H1 (cell line): Measurements from ENCODE around the gene CYP11A1. TPM values are rescaled to one million over a fixed set of nuclear protein-coding genes. Genes with fewer than 3 reads are reported as not detected.

Source experiments
- CTCF ChIA-PET: fragments of 300-600 bp; sonication (Branson Sonifier 250); formaldehyde crosslinking; loops from one replicate; lab custom pipeline; 2021; ENCODE audit not compliant: partially characterized antibody; lab: Charles Lee
- POLR2A ChIA-PET: fragments of 300-600 bp; sonication (Branson Sonifier 250); formaldehyde crosslinking; loops from one replicate; lab custom pipeline; 2021; ENCODE audit warnings: inconsistent platforms; ENCODE audit not compliant: partially characterized antibody; lab: Charles Lee
- DNase-seq, 2 experiments: peaks; one replicate each; pipeline versions ENCODE4 v3.0.0 to v3.0.0-alpha.2; 2010 to 2022; ENCODE audit warnings: low spot score in 2 of 2, low read depth in 1 of 2, mixed read lengths in 1 of 2
- FAIRE-seq: peaks from 2 replicates; lab custom pipeline; 2011; peaks lifted over from hg19 to GRCh38; lab: Jason Lieb, UNC
- H2AFZ ChIP-seq: 2 replicates; pipeline ENCODE4 v1.8.1; 2012; ENCODE audit warnings: low read length, inconsistent platforms
- H2AK5ac ChIP-seq: 2 replicates; pipeline ENCODE4 v1.6.1; 2013; ENCODE audit warnings: low read depth, low read length
- H2BK120ac ChIP-seq: replicated peaks from 2 replicates; pipeline ENCODE3; 2013; ENCODE audit warnings: low read depth, low read length, inconsistent platforms
- H2BK12ac ChIP-seq: 2 replicates; pipeline ENCODE4 v1.6.1; 2013; ENCODE audit warnings: low read depth, low read length
- H2BK15ac ChIP-seq: 2 replicates; pipeline ENCODE4 v1.6.1; 2013; ENCODE audit warnings: low read length
- H2BK20ac ChIP-seq: 2 replicates; pipeline ENCODE4 v1.6.1; 2013; ENCODE audit warnings: low read length
- H2BK5ac ChIP-seq: 2 replicates; pipeline ENCODE4 v1.6.1; 2013; ENCODE audit warnings: low read depth, low read length
- H3K14ac ChIP-seq: 2 replicates; pipeline ENCODE4 v1.6.1; 2013; ENCODE audit warnings: inconsistent platforms; ENCODE audit not compliant: insufficient read length
- H3K18ac ChIP-seq: 2 replicates; pipeline ENCODE4 v1.6.1; 2013; ENCODE audit warnings: low read length; ENCODE audit errors: extremely low read depth
- H3K23ac ChIP-seq: 2 replicates; pipeline ENCODE4 v1.6.1; 2013; ENCODE audit warnings: inconsistent platforms; ENCODE audit not compliant: insufficient read length
- H3K23me2 ChIP-seq: 2 replicates; pipeline ENCODE4 v1.6.1; 2013; ENCODE audit warnings: low read depth, low read length
- H3K27ac ChIP-seq: 2 replicates; pipeline ENCODE4 v1.6.1; 2011; ENCODE audit warnings: low read depth, low read length, inconsistent platforms
- H3K27me3 ChIP-seq, 4 experiments: replicated peaks in 1 of 4; 1 replicate in 1 of 4; 2 replicates in 3 of 4; pipeline versions ENCODE4 v1.6.1 to v1.8.1; 2011 to 2013; ENCODE audit warnings: low read length in 3 of 4, mild to moderate bottlenecking in 3 of 4, inconsistent platforms in 2 of 4, mixed read lengths in 2 of 4, moderate library complexity in 1 of 4; ENCODE audit not compliant: control insufficient read depth in 3 of 4, insufficient read depth in 3 of 4; ENCODE audit errors: extremely low read depth in 1 of 4
- H3K36me3 ChIP-seq, 4 experiments: 2 replicates each; pipeline versions ENCODE4 v1.6.1 to v1.8.1; 2011 to 2013; ENCODE audit warnings: mild to moderate bottlenecking in 4 of 4, low read length in 3 of 4, moderate library complexity in 2 of 4, control low read depth in 1 of 4, inconsistent platforms in 1 of 4; ENCODE audit not compliant: insufficient read depth in 4 of 4, control insufficient read depth in 2 of 4
- H3K4ac ChIP-seq: replicated peaks from 2 replicates; pipeline ENCODE3; 2013; ENCODE audit warnings: low read length, low read depth, mixed read lengths, inconsistent platforms; ENCODE audit not compliant: insufficient read length
- H3K4me1 ChIP-seq, 4 experiments: replicated peaks in 1 of 4; 1 replicate in 1 of 4; 2 replicates in 3 of 4; pipeline versions ENCODE4 v1.6.1 to v1.8.1; 2011 to 2013; ENCODE audit warnings: low read length in 3 of 4, inconsistent platforms in 2 of 4, mixed read lengths in 1 of 4; ENCODE audit not compliant: insufficient read depth in 4 of 4, control insufficient read depth in 3 of 4
- H3K4me2 ChIP-seq, 2 experiments: 2 replicates each; pipeline versions ENCODE4 v1.6.1 to v1.8.1; 2011 to 2013; ENCODE audit warnings: low read depth in 2 of 2, low read length in 2 of 2, control low read depth in 1 of 2, inconsistent platforms in 1 of 2, mild to moderate bottlenecking in 1 of 2; ENCODE audit not compliant: insufficient read depth in 1 of 2
- H3K4me3 ChIP-seq, 4 experiments: fragments of 200-600, 300-600 bp in 1 of 4; sonication (generic), shearing (Covaris generic), sonication (Bioruptor Twin) in 1 of 4; 2 replicates each; pipeline versions ENCODE4 v1.5.1 to v1.8.1; 2011 to 2016; ENCODE audit warnings: low read length in 4 of 4, low read depth in 3 of 4, control low read depth in 2 of 4, inconsistent platforms in 2 of 4, mild to moderate bottlenecking in 2 of 4, mixed read lengths in 1 of 4, moderate library complexity in 1 of 4; ENCODE audit not compliant: insufficient read depth in 2 of 4; ENCODE audit errors: extremely low read depth in 1 of 4
- H3K56ac ChIP-seq: replicated peaks from 2 replicates; pipeline ENCODE3; 2013; ENCODE audit warnings: low read depth, mild to moderate bottlenecking, mixed read lengths, low read length, inconsistent platforms; ENCODE audit not compliant: insufficient read length
- H3K79me1 ChIP-seq: 2 replicates; pipeline ENCODE4 v1.6.1; 2013; ENCODE audit warnings: low read depth, low read length, control low read depth
- H3K79me2 ChIP-seq, 2 experiments: 2 replicates each; pipeline versions ENCODE4 v1.6.1 to v1.8.1; 2012 to 2013; ENCODE audit warnings: low read length in 2 of 2, mild to moderate bottlenecking in 2 of 2, inconsistent platforms in 1 of 2; ENCODE audit not compliant: insufficient read depth in 2 of 2, control insufficient read depth in 1 of 2
- H3K9ac ChIP-seq, 4 experiments: replicated peaks in 1 of 4; 1 replicate in 1 of 4; 2 replicates in 3 of 4; pipeline versions ENCODE4 v1.6.1 to v1.8.1; 2011 to 2013; ENCODE audit warnings: low read depth in 3 of 4, low read length in 3 of 4, control low read depth in 2 of 4, mild to moderate bottlenecking in 2 of 4, moderate library complexity in 2 of 4, inconsistent platforms in 1 of 4; ENCODE audit errors: extremely low read depth in 1 of 4
- H3K9me3 ChIP-seq, 2 experiments: 2 replicates each; pipeline versions ENCODE4 v1.6.1 to v1.8.1; 2012 to 2013; ENCODE audit warnings: mild to moderate bottlenecking in 2 of 2, moderate library complexity in 2 of 2, control low read depth in 1 of 2, inconsistent platforms in 1 of 2, low read depth in 1 of 2, low read length in 1 of 2, mixed read lengths in 1 of 2; ENCODE audit not compliant: insufficient read depth in 2 of 2
- H4K20me1 ChIP-seq, 2 experiments: replicated peaks in 1 of 2; 2 replicates each; pipeline versions ENCODE3 to v1.8.1; 2011 to 2013; ENCODE audit warnings: inconsistent platforms in 2 of 2, low read length in 2 of 2, mild to moderate bottlenecking in 1 of 2; ENCODE audit not compliant: insufficient read depth in 2 of 2, control insufficient read depth in 1 of 2
- H4K5ac ChIP-seq: 2 replicates; pipeline ENCODE4 v1.6.1; 2013; ENCODE audit warnings: low read length, low read depth, mixed read lengths, inconsistent platforms; ENCODE audit not compliant: insufficient read length
- H4K8ac ChIP-seq: 2 replicates; pipeline ENCODE4 v1.8.0; 2013; ENCODE audit warnings: mild to moderate bottlenecking, moderate library complexity, low read length, inconsistent platforms; ENCODE audit not compliant: insufficient read depth; ENCODE audit errors: extremely low read depth
- H4K91ac ChIP-seq: replicated peaks from 2 replicates; pipeline ENCODE3; 2013; ENCODE audit warnings: low read length, mixed read lengths, inconsistent platforms; ENCODE audit not compliant: insufficient read length
- WGBS, 2 experiments: shearing (Covaris generic) in 1 of 2; methylation state at CpG; one replicate each; pipeline versions ENCODE4 v1.1.6 to v1.1.7; 2013 to 2015; ENCODE audit warnings: low lambda C conversion rate in 2 of 2, mixed read lengths in 2 of 2, inconsistent platforms in 1 of 2, low coverage in 1 of 2, missing lambda C conversion rate in 1 of 2; ENCODE audit not compliant: insufficient replicate concordance in 2 of 2, insufficient coverage in 1 of 2, insufficient read length in 1 of 2; ENCODE audit errors: extremely low coverage in 1 of 2, missing lambda C conversion rate in 1 of 2; 5-methylcytosine and 5-hydroxymethylcytosine counted together
- polyA plus RNA-seq, 7 experiments: library from polyadenylated mRNA; depleted of rRNA in 3 of 7; stranded (reverse) in 5 of 7; unstranded in 2 of 7; fragments of >200 nt in 5 of 7; fragments of 200-250 nt in 2 of 7; gene quantifications; 1 replicate in 5 of 7; 2 replicates in 1 of 7; 4 replicates in 1 of 7; pipeline versions ENCODE4 v1.2.1 to v1.2.3, GENCODE V29; 2011 to 2013; ENCODE audit warnings: missing spikeins in 2 of 7, mixed read lengths in 2 of 7
- total RNA-seq: library from RNA; stranded (reverse); fragmentation: NEBNext Ultra II Directional; extraction: Animal tissue kit (Norgen Biotek cat#: 25700); gene quantifications from 2 replicates; pipeline ENCODE4 v1.2.1, GENCODE V29; 2021
- TF ChIP-seq, protein P1 (sequence below): IDR thresholded peaks from 2 replicates; pipeline ENCODE4 v1.6.1; 2011; ENCODE audit warnings: low read depth, mild to moderate bottlenecking, low read length; ENCODE audit not compliant: insufficient read depth

The CYP11A1 gene
- total and polyA plus RNA-seq, 2 of the 8 experiments (the other 6 are each of a cell fraction or from before 2014, with no cell fraction given) = 1.9 to 7.2 TPM

DNA sequence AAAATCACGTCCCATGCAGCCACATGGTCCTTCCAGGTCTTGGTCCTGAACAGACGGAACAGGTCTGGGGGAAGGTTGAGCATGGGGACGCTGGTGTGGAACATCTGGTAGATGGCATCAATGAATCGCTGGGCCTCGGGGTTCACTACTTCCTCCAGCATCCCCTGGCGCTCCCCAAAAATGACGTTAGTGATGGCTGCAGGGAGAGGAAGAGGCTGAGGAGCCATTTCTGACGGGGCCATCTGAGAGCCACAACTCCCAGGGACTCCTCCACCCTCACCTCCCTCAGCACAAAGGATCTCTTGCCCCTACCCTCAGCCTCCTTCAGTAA lies 23.7 kb downstream of the CYP11A1 start:
- H3K14ac ChIP-seq = no peak overlapping the region
- H4K91ac ChIP-seq = no peak overlapping the region
- no peaks in the 10 kb centered on the region; a peak in 1 of 7 replicates for H3K4me1 ChIP-seq
- no peaks in the 10 kb centered on the region for H3K79me1 ChIP-seq
- FAIRE-seq = no peak
- H4K8ac ChIP-seq = no peak overlapping the region
- H3K18ac ChIP-seq = no peak overlapping the region
- no peak overlapping the region for H3K4me3 ChIP-seq
- WGBS, 2 experiments = 75% methylated on average over 7 of the region's 8 CpGs; no CpG with 5 or more reads in 1 of the 2 experiments
- H2AFZ ChIP-seq = no peak overlapping the region
- no peaks in the 10 kb centered on the region for H4K20me1 ChIP-seq
- H3K56ac ChIP-seq = no peak overlapping the region
- no peaks in the 10 kb centered on the region for H3K9me3 ChIP-seq
- no peak overlapping the region for H3K4me2 ChIP-seq
- H3K23ac ChIP-seq = no peak overlapping the region
- ChIA-PET CTCF (interaction anchor here (1.2 kb wide), 1 partner anchor 23 kb away, joined by 4 read pairs; no protein-coding TSS in a partner anchor), POLR2A (interaction anchor here (0.8 kb wide), 1 partner anchor 405 kb away, joined by 3 read pairs; no protein-coding TSS in a partner anchor)
- DNase-seq = no peak
- H3K79me2 ChIP-seq = no peaks in the 10 kb centered on the region
- H4K5ac ChIP-seq = no peak overlapping the region
- no peak overlapping the region for H2BK12ac ChIP-seq
- no peak overlapping the region for H3K9ac ChIP-seq
- no peak overlapping the region for H2AK5ac ChIP-seq
- TF ChIP-seq, protein P1, sequence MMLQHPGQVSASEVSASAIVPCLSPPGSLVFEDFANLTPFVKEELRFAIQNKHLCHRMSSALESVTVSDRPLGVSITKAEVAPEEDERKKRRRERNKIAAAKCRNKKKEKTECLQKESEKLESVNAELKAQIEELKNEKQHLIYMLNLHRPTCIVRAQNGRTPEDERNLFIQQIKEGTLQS = no peak
- H2BK120ac ChIP-seq = no peak overlapping the region
- no peak overlapping the region for H3K27ac ChIP-seq
- H3K23me2 ChIP-seq = no peaks in the 10 kb centered on the region
- H3K36me3 ChIP-seq = no peaks in the 10 kb centered on the region
- H3K4ac ChIP-seq = no peak overlapping the region
- H2BK5ac ChIP-seq = no peak overlapping the region
- H2BK15ac ChIP-seq = no peak overlapping the region
- H2BK20ac ChIP-seq = no peak overlapping the region
- no peaks in the 10 kb centered on the region for H3K27me3 ChIP-seq
